GM18499 (cell line): ENCODE results near the gene RAD21L1.

Experiments
- ATAC-seq: cut with Tn5 transposase; IDR thresholded peaks from one replicate; pipeline ENCODE4 v1.9.1; 2021; ENCODE audit warnings: moderate number of reproducible peaks; ENCODE audit not compliant: insufficient read depth, unreplicated experiment

The RAD21L1 gene

GRCh38 chr20:1291191-1291741 is 65.4 kb downstream of the RAD21L1 start:
- no peak for ATAC-seq

- no peak for ATAC-seq
Observed at GRCh38 chr20:1292620-1293019, 66.8 kb downstream of the RAD21L1 start.

- no peak for ATAC-seq
Observed at GRCh38 chr20:1293641-1294379, 68.0 kb downstream of the RAD21L1 start.

- no peak for ATAC-seq
Observed at GRCh38 chr20:1294497-1294896, 68.7 kb downstream of the RAD21L1 start.

GRCh38 chr20:1295276-1295930 is 69.6 kb downstream of the RAD21L1 start:
- no peak for ATAC-seq

GRCh38 chr20:1296117-1296610 is 70.3 kb downstream of the RAD21L1 start:
- no peak for ATAC-seq

- no peak for ATAC-seq
Observed at GRCh38 chr20:1296922-1297321, 71.1 kb downstream of the RAD21L1 start.

GRCh38 chr20:1297486-1297885 is 71.6 kb downstream of the RAD21L1 start:
- no peak for ATAC-seq

- no peak for ATAC-seq
Observed at GRCh38 chr20:1298166-1298565, 72.3 kb downstream of the RAD21L1 start.

GRCh38 chr20:1298888-1299511 is 73.2 kb downstream of the RAD21L1 start:
- ATAC-seq = no peak

- no peak for ATAC-seq
Observed at GRCh38 chr20:1299522-1299921, 73.7 kb downstream of the RAD21L1 start.

GRCh38 chr20:1300083-1300840 is 74.4 kb downstream of the RAD21L1 start:
- no peak for ATAC-seq

GRCh38 chr20:1301031-1301529 is 75.2 kb downstream of the RAD21L1 start:
- ATAC-seq = no peak

GRCh38 chr20:1302685-1303541 is 77.1 kb downstream of the RAD21L1 start:
- no peak for ATAC-seq

GRCh38 chr20:1304710-1305515 is 79.1 kb downstream of the RAD21L1 start:
- ATAC-seq = no peak
